ENCODE data around the gene SLC25A1. TPM values are rescaled to one million over a fixed set of nuclear protein-coding genes. Genes with fewer than 3 reads are reported as not detected.

Gene SLC25A1
- total and polyA plus RNA-seq, 2 donors (not counting 1 experiment from before 2014, with no cell fraction given): 41.3 to 47.7 TPM

- no peak for TF ChIP-seq CTCF (IDR thresholded peaks at IDR 0.05)
- TF ChIP-seq EZH2 (IDR thresholded peaks at IDR 0.05; ENCODE audit: borderline replicate concordance, insufficient read depth, low read depth, low read length, poor library complexity, severe bottlenecking): no peak
- Histone ChIP-seq H3K9ac (ENCODE audit: low read length) (no peak overlapping the region), H3K9me3 (ENCODE audit: control extremely low read depth in 1 of 3, control insufficient read depth in 2 of 3, insufficient read depth in 1 of 3, low read length in 2 of 3) (no peaks in the 10 kb centered on the region), H3K4me3 (ENCODE audit: control extremely low read depth in 1 of 5, extremely low read depth in 1 of 5, insufficient read depth in 1 of 5, low read depth in 2 of 5, low read length in 4 of 5) (no peak overlapping the region), H3K27ac (ENCODE audit: low read length in 2 of 2) (no peak overlapping the region), H3K4me2 (replicated peaks; ENCODE audit: low read depth, low read length, poor library complexity, severe bottlenecking) (no peak overlapping the region), H2AFZ (ENCODE audit: insufficient read depth, low read depth, low read length, poor library complexity, severe bottlenecking) (no peak overlapping the region), H3K79me2 (ENCODE audit: control insufficient read depth, insufficient read depth, low read length) (no peaks in the 10 kb centered on the region), H4K20me1 (ENCODE audit: control insufficient read depth, insufficient read depth, low read length, poor library complexity, severe bottlenecking) (no peaks in the 10 kb centered on the region), H3K36me3 (replicated peaks in 1 of 2; ENCODE audit: control extremely low read depth in 1 of 2, control insufficient read depth in 1 of 2, extremely low read depth in 1 of 2, insufficient read depth in 2 of 2, low read length in 1 of 2) (no peaks in the 10 kb centered on the region), H3K27me3 (replicated peaks in 1 of 4; ENCODE audit: control extremely low read depth in 1 of 4, control insufficient read depth in 3 of 4, insufficient read depth in 4 of 4, low read length in 3 of 4) (no peaks in the 10 kb centered on the region), H3K4me1 (ENCODE audit: control insufficient read depth in 2 of 2, insufficient read depth in 2 of 2, low read length in 2 of 2) (no peaks in the 10 kb centered on the region)
- Mint-ChIP-seq H3K4me3 (no peak overlapping the region), H3K9me3 (ENCODE audit: insufficient read depth) (no peaks in the 10 kb centered on the region), H3K27me3 (peaks cover 3% of the 10 kb centered on the region), H3K27ac (no peak overlapping the region), H3K4me1 (peaks cover 3% of the 10 kb centered on the region)
- DNase-seq (no peak), ATAC-seq (ENCODE audit: low read depth) (no peak)
- CTCF ChIA-PET: no interaction called here
- POLR2A ChIA-PET: no interaction called here
- WGBS (ENCODE audit: insufficient coverage): 90% methylated on average over 16 of the region's 18 CpGs
- intact Hi-C loops (cut with micrococcal nuclease): no loop called here
Observed at GRCh38 chr22:19201869-19202798, 23.6 kb upstream of the SLC25A1 start.

- H3K9ac ChIP-seq (ENCODE audit: low read length): no peak overlapping the region
- H3K36me3 ChIP-seq (replicated peaks in 1 of 2; ENCODE audit: control extremely low read depth in 1 of 2, control insufficient read depth in 1 of 2, extremely low read depth in 1 of 2, insufficient read depth in 2 of 2, low read length in 1 of 2): no peaks in the 10 kb centered on the region
- no peaks in the 10 kb centered on the region for H3K9me3 ChIP-seq (ENCODE audit: control extremely low read depth in 1 of 3, control insufficient read depth in 2 of 3, insufficient read depth in 1 of 3, low read length in 2 of 3)
- H3K4me1 ChIP-seq (ENCODE audit: control insufficient read depth in 2 of 2, insufficient read depth in 2 of 2, low read length in 2 of 2): no peaks in the 10 kb centered on the region
- peaks cover 3% of the 10 kb centered on the region for H3K27me3 Mint-ChIP-seq
- H3K4me3 ChIP-seq (ENCODE audit: control extremely low read depth in 1 of 5, extremely low read depth in 1 of 5, insufficient read depth in 1 of 5, low read depth in 2 of 5, low read length in 4 of 5): no peak overlapping the region
- TF ChIP-seq CTCF (IDR thresholded peaks at IDR 0.05) (no peak), EZH2 (IDR thresholded peaks at IDR 0.05; ENCODE audit: borderline replicate concordance, insufficient read depth, low read depth, low read length, poor library complexity, severe bottlenecking) (no peak)
- no peak overlapping the region for H2AFZ ChIP-seq (ENCODE audit: insufficient read depth, low read depth, low read length, poor library complexity, severe bottlenecking)
- peaks cover 3% of the 10 kb centered on the region for H3K4me1 Mint-ChIP-seq
- H3K9me3 Mint-ChIP-seq (ENCODE audit: insufficient read depth): no peaks in the 10 kb centered on the region
- DNase-seq (no peak), ATAC-seq (ENCODE audit: low read depth) (no peak)
- H3K27ac Mint-ChIP-seq: no peak overlapping the region
- intact Hi-C loops (cut with micrococcal nuclease): no loop called here
- POLR2A ChIA-PET: no interaction called here
- H4K20me1 ChIP-seq (ENCODE audit: control insufficient read depth, insufficient read depth, low read length, poor library complexity, severe bottlenecking): no peaks in the 10 kb centered on the region
- no peaks in the 10 kb centered on the region for H3K79me2 ChIP-seq (ENCODE audit: control insufficient read depth, insufficient read depth, low read length)
- no peak overlapping the region for H3K27ac ChIP-seq (ENCODE audit: low read length in 2 of 2)
- CTCF ChIA-PET: no interaction called here
- H3K4me3 Mint-ChIP-seq: no peak overlapping the region
- 99% methylated on average over 21 of the region's 23 CpGs for WGBS (ENCODE audit: insufficient coverage)
- H3K4me2 ChIP-seq (replicated peaks; ENCODE audit: low read depth, low read length, poor library complexity, severe bottlenecking): no peak overlapping the region
- no peaks in the 10 kb centered on the region for H3K27me3 ChIP-seq (replicated peaks in 1 of 4; ENCODE audit: control extremely low read depth in 1 of 4, control insufficient read depth in 3 of 4, insufficient read depth in 4 of 4, low read length in 3 of 4)
Observed at GRCh38 chr22:19201130-19201868, 22.8 kb upstream of the SLC25A1 start.
